ENCODE data around the gene CASTOR1.

CASTOR1 gene

DNA sequence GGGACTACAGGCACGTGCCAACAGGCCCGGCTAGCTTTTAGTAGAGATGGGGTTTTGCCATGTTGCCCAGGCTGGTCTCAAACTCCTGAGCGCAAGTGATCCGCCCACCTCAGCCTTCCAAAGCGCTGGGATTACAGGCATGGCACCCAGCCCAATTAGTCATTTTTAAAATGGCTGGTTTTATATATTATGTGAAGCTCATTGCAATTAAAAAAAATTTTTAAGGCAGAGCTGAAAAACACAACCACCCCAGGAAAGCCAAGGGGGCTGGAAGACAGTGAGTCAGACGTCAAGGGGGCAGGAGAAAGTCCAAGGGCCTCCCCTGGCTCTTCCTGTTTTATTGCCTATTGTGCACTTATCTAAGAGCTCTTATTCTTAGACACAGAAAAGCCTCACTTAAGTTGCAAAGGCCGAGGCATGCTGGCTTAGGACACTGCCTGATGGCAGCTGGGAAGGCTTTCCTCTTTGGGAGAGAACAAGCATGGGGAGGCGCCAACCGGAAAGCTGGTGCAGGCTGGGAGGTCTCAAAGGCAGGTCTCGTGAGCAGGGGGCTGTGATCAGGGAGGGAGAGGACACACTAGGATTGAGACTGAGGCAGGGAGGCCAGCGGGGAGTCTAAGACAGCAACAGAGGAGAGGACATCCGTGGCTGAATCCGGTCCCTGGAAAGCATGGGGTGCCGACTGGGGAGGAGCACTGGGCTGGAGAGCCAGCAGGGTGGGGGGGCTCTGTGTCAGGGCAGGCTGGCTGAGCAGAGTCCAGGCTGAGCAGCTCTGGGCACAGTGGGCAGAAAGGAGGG lies 11.6 kb downstream of the CASTOR1 start:
- no peak for DNase-seq (ENCODE audit: low spot score)
- TF ChIP-seq, protein P1, sequence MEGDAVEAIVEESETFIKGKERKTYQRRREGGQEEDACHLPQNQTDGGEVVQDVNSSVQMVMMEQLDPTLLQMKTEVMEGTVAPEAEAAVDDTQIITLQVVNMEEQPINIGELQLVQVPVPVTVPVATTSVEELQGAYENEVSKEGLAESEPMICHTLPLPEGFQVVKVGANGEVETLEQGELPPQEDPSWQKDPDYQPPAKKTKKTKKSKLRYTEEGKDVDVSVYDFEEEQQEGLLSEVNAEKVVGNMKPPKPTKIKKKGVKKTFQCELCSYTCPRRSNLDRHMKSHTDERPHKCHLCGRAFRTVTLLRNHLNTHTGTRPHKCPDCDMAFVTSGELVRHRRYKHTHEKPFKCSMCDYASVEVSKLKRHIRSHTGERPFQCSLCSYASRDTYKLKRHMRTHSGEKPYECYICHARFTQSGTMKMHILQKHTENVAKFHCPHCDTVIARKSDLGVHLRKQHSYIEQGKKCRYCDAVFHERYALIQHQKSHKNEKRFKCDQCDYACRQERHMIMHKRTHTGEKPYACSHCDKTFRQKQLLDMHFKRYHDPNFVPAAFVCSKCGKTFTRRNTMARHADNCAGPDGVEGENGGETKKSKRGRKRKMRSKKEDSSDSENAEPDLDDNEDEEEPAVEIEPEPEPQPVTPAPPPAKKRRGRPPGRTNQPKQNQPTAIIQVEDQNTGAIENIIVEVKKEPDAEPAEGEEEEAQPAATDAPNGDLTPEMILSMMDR (IDR thresholded peaks at IDR 0.05): no peak
- Histone ChIP-seq H3K4me3 (peak overlapping the region; percentile 47), H3K27ac (peak overlapping the region in 1 of 2 donors; percentile 83)

DNA sequence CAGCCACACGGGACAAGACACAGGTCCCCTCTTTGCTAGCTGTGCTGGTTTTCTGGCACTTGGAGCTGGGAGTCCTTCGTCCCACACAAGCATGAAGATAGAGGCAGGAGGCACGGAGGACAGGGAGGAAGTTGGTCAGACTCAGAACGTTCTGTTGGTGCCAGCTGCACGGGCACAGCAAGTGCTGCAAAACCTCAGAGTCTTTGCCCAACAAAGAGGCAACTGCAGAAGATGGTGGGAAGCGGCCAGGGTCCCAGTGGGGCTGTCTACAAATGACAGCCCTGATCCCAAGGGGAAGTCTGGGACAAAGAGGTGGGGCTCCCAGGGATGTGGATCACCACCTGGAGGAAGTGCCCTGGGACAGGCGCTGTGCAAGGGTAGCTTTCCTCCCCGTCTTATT lies 13.3 kb downstream of the CASTOR1 start:
- H3K27ac ChIP-seq: peak overlapping the region in 1 of 2 donors; percentile 22
- no peak overlapping the region for H3K4me3 ChIP-seq
- TF ChIP-seq, protein P1 (IDR thresholded peaks at IDR 0.05): no peak
- DNase-seq (ENCODE audit: low spot score): no peak

DNA sequence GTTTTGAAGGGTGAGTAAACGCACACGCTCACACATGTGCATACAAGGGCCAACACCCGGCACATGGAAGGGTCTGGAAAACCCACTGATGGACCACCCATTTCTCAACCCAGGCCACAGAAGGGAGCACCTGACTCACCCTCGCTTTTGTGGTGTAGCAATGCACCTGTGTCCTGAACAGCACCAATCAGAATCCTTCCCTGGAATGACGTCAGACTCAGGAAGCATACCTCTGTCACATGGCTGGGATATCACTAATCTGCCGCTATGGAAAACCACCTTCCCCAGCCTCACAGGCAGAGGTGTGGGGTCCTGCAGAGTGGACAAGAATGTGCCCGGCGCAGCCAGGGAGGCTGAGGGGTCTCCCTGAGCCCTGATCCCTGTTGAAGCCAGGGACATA lies 13.7 kb downstream of the CASTOR1 start:
- H3K4me3 ChIP-seq: no peak overlapping the region

DNA sequence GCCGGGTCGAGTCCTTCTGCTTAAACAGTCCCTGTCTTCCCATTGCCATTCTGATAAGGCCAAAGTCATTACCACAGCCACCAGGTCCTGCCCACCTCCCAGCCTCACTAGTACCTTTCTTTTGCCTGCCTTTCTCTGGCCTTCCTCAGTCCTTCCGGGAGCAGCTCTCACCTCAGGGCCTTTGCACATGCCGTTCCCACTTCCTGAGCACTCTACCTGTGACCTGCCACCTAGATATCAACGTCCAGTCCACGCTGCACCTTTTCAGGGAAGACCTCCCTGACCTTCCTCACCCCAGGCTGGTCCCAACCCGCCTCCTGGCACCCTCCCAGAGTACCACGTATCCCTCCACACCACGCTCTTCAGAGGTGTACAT lies 14.9 kb downstream of the CASTOR1 start:
- no peak for DNase-seq (ENCODE audit: low spot score)
- Histone ChIP-seq H3K4me3 (no peak overlapping the region), H3K27ac (no peak overlapping the region)
- TF ChIP-seq, protein P1 (IDR thresholded peaks at IDR 0.05): no peak

More for the DNA sequence above, 13.7 kb downstream of the CASTOR1 start:
- H3K27ac ChIP-seq: peak overlapping the region in 1 of 2 donors; percentile 22
- DNase-seq (ENCODE audit: low spot score): no peak
- TF ChIP-seq, protein P1 (IDR thresholded peaks at IDR 0.05): no peak

DNA sequence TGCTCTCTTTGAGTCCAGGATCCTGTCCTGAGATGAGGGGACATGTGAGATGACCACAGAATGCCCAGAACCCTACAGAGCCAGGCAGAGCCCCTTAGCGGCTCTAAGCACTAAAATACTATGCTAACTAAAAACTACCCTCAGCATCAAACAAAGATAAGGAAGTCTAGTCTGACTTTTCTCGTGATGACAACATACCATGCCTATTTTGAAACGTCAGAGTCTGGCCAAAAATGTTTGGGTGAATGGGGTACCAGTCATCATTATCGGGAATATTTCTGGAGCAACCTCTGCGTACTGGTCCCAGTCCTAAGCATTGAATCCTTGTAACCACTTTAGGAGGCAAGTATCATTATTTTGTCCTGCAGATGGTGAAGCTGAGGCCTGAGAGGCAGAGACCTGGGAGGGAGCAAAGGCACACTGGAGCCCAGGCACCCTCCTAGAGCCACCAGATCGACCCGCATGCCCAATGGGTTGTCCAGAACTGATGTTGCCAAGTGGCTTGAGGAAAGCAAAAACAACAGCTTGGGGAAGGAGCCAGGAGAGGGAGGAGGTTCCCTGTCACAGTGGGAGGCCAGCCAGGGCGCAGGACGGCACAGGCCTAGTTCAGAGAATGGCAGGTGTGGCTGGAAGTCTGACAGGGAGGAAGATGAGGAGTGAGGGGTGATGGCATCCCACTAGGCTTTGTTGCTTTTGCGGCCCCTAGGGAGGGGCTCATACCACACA lies 15.4 kb downstream of the CASTOR1 start:
- H3K4me3 ChIP-seq: no peak overlapping the region
- TF ChIP-seq, protein P1 (IDR thresholded peaks at IDR 0.05): no peak
- DNase-seq (ENCODE audit: low spot score): no peak
- H3K27ac ChIP-seq: no peak overlapping the region

DNA sequence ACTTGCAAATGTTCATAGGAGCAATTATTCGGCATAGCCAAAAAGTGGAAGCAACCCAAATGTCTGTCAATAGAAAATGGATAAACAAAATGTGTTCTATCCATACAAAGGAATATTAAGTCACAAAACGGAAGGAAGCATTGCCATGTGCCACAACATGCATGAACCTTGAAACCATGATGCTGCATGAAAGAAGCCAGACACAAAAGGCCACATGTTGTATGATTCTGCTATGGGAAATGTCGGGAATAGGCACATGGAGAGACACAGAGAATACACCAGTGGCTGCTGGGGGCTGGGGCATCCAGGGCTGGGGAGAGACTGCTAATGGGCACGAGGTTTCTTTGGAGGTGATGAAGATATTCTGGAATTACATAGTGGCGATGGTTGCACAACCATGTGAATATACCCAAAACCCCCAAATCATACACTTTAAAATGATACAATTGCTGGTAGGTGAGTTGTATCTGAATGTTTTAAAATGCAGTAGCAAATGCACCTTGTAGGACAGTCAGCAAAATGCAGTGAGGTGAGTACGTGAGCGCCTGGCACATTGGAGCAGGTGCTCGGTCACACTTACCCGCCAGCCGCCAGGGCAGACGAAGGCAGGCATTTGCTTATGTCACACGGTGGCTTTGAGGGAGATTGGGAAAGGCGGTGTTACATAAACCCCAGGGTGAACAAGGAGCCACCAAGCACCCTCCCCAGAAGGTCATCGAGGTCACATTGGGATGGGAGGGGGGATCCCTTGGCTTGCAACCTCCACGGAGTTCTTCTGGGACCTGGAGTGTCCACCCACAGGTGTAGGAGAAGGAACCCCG lies 16.3 kb downstream of the CASTOR1 start:
- Histone ChIP-seq H3K27ac (no peak overlapping the region), H3K4me3 (no peak overlapping the region)
- DNase-seq (ENCODE audit: low spot score): no peak
- TF ChIP-seq, protein P1 (IDR thresholded peaks at IDR 0.05): no peak
